Activated CD4-positive, alpha-beta T cell treated with anti-CD3 and anti-CD28 coated beads, Interleukin-2, Interleukin-6, amounts not matched to agents 100 ng/mL and 50 ng/mL, durations not matched to agents 16 hours and 8 hours (primary cell): ENCODE results near the gene SPINK5.

Experiments used
- DNase-seq: peaks from one replicate; pipeline ENCODE4 v3.0.0-alpha.2; 2020

The SPINK5 gene

GRCh38 chr5:148091991-148092964 is 28.5 kb downstream of the SPINK5 start:
- no peak for DNase-seq

- no peak for DNase-seq
Observed at GRCh38 chr5:148094336-148094735, 30.6 kb downstream of the SPINK5 start.

- no peak for DNase-seq
Observed at GRCh38 chr5:148104226-148104625, 40.4 kb downstream of the SPINK5 start.

- no peak for DNase-seq
Observed at GRCh38 chr5:148107608-148108007, 43.8 kb downstream of the SPINK5 start.

GRCh38 chr5:148113243-148113642 is 49.5 kb downstream of the SPINK5 start:
- no peak for DNase-seq

GRCh38 chr5:148120317-148120716 is 56.5 kb downstream of the SPINK5 start:
- DNase-seq = no peak

- DNase-seq = no peak
Observed at GRCh38 chr5:148125641-148126040, 61.9 kb downstream of the SPINK5 start.

GRCh38 chr5:148135091-148136048 is 71.6 kb downstream of the SPINK5 start:
- no peak for DNase-seq

- DNase-seq = no peak
Observed at GRCh38 chr5:148140846-148141245, 77.1 kb downstream of the SPINK5 start.

GRCh38 chr5:148141645-148142044 is 77.9 kb downstream of the SPINK5 start:
- no peak for DNase-seq

GRCh38 chr5:148145916-148146315 is 82.1 kb downstream of the SPINK5 start:
- DNase-seq = no peak

GRCh38 chr5:148146487-148146886 is 82.7 kb downstream of the SPINK5 start:
- DNase-seq = no peak

- DNase-seq = no peak
Observed at GRCh38 chr5:148147415-148147814, 83.6 kb downstream of the SPINK5 start.

GRCh38 chr5:148151872-148152271 is 88.1 kb downstream of the SPINK5 start:
- DNase-seq = no peak

- no peak for DNase-seq
Observed at GRCh38 chr5:148152781-148153180, 89.0 kb downstream of the SPINK5 start.

- no peak for DNase-seq
Observed at GRCh38 chr5:148156609-148157008, 92.8 kb downstream of the SPINK5 start.

- no peak for DNase-seq
Observed at GRCh38 chr5:148162038-148162437, 98.3 kb downstream of the SPINK5 start.

- DNase-seq = no peak
Observed at GRCh38 chr5:148163345-148163744, 99.6 kb downstream of the SPINK5 start.

GRCh38 chr5:148166550-148167283 is 102.9 kb downstream of the SPINK5 start:
- DNase-seq = no peak

GRCh38 chr5:148168246-148168645 is 104.5 kb downstream of the SPINK5 start, which contains the start of gene SPINK14:
Gene SPINK14 (plus strand): TSS chr5:148168546. CDS start chr5:148169733, 1,187 bp downstream.
- no peak for DNase-seq

GRCh38 chr5:148172377-148172776 is 108.6 kb downstream of the SPINK5 start:
- no peak for DNase-seq

- DNase-seq = no peak
Observed at GRCh38 chr5:148176480-148176879, 112.7 kb downstream of the SPINK5 start.

- no peak for DNase-seq
Observed at GRCh38 chr5:148177207-148177606, 113.4 kb downstream of the SPINK5 start.
